HepG2 (cell line): Measurements from ENCODE around the gene HMGCS2. TPM values are rescaled to one million over a fixed set of nuclear protein-coding genes. Genes with fewer than 3 reads are reported as not detected.
A peak's percentile ranks its signal among the peaks of the same experiment; 100 is the strongest.

Experiments used
- ELF3 ChIP-seq: IDR thresholded peaks from 2 replicates; pipeline ENCODE4 v1.6.1; 2016; ENCODE audit warnings: missing genetic modification reagents, missing compliant biosample characterization
- FOXP1 ChIP-seq, 2 experiments: fragments of 450-650 bp in 1 of 2; IDR thresholded peaks; 2 replicates each; pipeline ENCODE4 v1.6.1; 2017 to 2018; ENCODE audit warnings: antibody characterized with exemption in 1 of 2
- FOXP4 ChIP-seq: sonication (generic); formaldehyde crosslinking; IDR thresholded peaks from 2 replicates; pipeline ENCODE4 v1.4.0; 2020; ENCODE audit warnings: missing genetic modification reagents
- KDM1A ChIP-seq: IDR thresholded peaks from 2 replicates; pipeline ENCODE4 v1.6.1; 2016; ENCODE audit warnings: missing compliant biosample characterization
- SOX13 ChIP-seq, 3 experiments: fragments of 450-650 bp in 1 of 3; sonication (generic) in 1 of 3; formaldehyde crosslinking in 1 of 3; IDR thresholded peaks in 2 of 3; conservative IDR thresholded peaks in 1 of 3; 2 replicates each; pipeline versions ENCODE4 v1.5.0 to v1.6.1; 2016 to 2020; ENCODE audit warnings: antibody characterized with exemption in 1 of 3, mild to moderate bottlenecking in 1 of 3, missing compliant biosample characterization in 1 of 3, missing genetic modification reagents in 1 of 3, moderate library complexity in 1 of 3
- ZNF317 ChIP-seq: sonication (generic); formaldehyde crosslinking; IDR thresholded peaks from 2 replicates; pipeline ENCODE4 v1.5.0; 2020; ENCODE audit warnings: mild to moderate bottlenecking, missing genetic modification reagents
- ZNF33A ChIP-seq: sonication (generic); formaldehyde crosslinking; IDR thresholded peaks from 2 replicates; pipeline ENCODE4 v1.5.1; 2020; ENCODE audit warnings: missing genetic modification reagents, mild to moderate bottlenecking, moderate library complexity, borderline replicate concordance
- polyA plus RNA-seq, 8 experiments: library from polyadenylated mRNA; depleted of rRNA in 3 of 8; stranded (reverse) in 7 of 8; unstranded in 1 of 8; fragments of >200 nt; fragmentation: Illumina TruSeq in 4 of 8; extraction: Trizol in 4 of 8; gene quantifications; 2 replicates each; pipeline versions ENCODE4 v1.2.1 to v1.2.3, GENCODE V29; 2011 to 2016; ENCODE audit warnings: low read depth in 4 of 8, missing spikeins in 1 of 8, mixed read lengths in 1 of 8; ENCODE audit not compliant: insufficient read depth in 1 of 8
- total RNA-seq, 5 experiments: library from RNA; depleted of rRNA; stranded (reverse); fragments of >200 nt; fragmentation: Illumina TruSeq; extraction: Trizol; gene quantifications; 2 replicates each; pipeline ENCODE4 v1.2.3, GENCODE V29; 2016; ENCODE audit warnings: low read depth in 1 of 5
- TF ChIP-seq, protein P1 (sequence below): sonication (generic); formaldehyde crosslinking; IDR thresholded peaks from 2 replicates; pipeline ENCODE4 v1.5.1; 2020; ENCODE audit warnings: mild to moderate bottlenecking, missing genetic modification reagents, borderline replicate concordance
- TF ChIP-seq, protein P2 (sequence below), 2 experiments: fragments of 450-650 bp in 1 of 2; sonication (generic) in 1 of 2; formaldehyde crosslinking in 1 of 2; IDR thresholded peaks; 2 replicates each; pipeline versions ENCODE4 v1.6.1 to v1.8.0; 2016 to 2022; ENCODE audit warnings: antibody characterized with exemption in 1 of 2, mild to moderate bottlenecking in 1 of 2, missing genetic modification reagents in 1 of 2

The HMGCS2 gene
- total and polyA plus RNA-seq, 2 of the 13 experiments (the other 11 are each of a cell fraction or from before 2014, with no cell fraction given) = 0.44 to 1.5 TPM

- TF ChIP-seq, protein P1, sequence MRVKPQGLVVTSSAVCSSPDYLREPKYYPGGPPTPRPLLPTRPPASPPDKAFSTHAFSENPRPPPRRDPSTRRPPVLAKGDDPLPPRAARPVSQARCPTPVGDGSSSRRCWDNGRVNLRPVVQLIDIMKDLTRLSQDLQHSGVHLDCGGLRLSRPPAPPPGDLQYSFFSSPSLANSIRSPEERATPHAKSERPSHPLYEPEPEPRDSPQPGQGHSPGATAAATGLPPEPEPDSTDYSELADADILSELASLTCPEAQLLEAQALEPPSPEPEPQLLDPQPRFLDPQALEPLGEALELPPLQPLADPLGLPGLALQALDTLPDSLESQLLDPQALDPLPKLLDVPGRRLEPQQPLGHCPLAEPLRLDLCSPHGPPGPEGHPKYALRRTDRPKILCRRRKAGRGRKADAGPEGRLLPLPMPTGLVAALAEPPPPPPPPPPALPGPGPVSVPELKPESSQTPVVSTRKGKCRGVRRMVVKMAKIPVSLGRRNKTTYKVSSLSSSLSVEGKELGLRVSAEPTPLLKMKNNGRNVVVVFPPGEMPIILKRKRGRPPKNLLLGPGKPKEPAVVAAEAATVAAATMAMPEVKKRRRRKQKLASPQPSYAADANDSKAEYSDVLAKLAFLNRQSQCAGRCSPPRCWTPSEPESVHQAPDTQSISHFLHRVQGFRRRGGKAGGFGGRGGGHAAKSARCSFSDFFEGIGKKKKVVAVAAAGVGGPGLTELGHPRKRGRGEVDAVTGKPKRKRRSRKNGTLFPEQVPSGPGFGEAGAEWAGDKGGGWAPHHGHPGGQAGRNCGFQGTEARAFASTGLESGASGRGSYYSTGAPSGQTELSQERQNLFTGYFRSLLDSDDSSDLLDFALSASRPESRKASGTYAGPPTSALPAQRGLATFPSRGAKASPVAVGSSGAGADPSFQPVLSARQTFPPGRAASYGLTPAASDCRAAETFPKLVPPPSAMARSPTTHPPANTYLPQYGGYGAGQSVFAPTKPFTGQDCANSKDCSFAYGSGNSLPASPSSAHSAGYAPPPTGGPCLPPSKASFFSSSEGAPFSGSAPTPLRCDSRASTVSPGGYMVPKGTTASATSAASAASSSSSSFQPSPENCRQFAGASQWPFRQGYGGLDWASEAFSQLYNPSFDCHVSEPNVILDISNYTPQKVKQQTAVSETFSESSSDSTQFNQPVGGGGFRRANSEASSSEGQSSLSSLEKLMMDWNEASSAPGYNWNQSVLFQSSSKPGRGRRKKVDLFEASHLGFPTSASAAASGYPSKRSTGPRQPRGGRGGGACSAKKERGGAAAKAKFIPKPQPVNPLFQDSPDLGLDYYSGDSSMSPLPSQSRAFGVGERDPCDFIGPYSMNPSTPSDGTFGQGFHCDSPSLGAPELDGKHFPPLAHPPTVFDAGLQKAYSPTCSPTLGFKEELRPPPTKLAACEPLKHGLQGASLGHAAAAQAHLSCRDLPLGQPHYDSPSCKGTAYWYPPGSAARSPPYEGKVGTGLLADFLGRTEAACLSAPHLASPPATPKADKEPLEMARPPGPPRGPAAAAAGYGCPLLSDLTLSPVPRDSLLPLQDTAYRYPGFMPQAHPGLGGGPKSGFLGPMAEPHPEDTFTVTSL (CRISPR knock-in tag) = peak; percentile 34; the same call in 1 of the 2 replicates
- TF ChIP-seq, protein P2, sequence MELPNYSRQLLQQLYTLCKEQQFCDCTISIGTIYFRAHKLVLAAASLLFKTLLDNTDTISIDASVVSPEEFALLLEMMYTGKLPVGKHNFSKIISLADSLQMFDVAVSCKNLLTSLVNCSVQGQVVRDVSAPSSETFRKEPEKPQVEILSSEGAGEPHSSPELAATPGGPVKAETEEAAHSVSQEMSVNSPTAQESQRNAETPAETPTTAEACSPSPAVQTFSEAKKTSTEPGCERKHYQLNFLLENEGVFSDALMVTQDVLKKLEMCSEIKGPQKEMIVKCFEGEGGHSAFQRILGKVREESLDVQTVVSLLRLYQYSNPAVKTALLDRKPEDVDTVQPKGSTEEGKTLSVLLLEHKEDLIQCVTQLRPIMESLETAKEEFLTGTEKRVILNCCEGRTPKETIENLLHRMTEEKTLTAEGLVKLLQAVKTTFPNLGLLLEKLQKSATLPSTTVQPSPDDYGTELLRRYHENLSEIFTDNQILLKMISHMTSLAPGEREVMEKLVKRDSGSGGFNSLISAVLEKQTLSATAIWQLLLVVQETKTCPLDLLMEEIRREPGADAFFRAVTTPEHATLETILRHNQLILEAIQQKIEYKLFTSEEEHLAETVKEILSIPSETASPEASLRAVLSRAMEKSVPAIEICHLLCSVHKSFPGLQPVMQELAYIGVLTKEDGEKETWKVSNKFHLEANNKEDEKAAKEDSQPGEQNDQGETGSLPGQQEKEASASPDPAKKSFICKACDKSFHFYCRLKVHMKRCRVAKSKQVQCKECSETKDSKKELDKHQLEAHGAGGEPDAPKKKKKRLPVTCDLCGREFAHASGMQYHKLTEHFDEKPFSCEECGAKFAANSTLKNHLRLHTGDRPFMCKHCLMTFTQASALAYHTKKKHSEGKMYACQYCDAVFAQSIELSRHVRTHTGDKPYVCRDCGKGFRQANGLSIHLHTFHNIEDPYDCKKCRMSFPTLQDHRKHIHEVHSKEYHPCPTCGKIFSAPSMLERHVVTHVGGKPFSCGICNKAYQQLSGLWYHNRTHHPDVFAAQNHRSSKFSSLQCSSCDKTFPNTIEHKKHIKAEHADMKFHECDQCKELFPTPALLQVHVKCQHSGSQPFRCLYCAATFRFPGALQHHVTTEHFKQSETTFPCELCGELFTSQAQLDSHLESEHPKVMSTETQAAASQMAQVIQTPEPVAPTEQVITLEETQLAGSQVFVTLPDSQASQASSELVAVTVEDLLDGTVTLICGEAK (IDR thresholded peaks at IDR 0.05) = no peak
- TF ChIP-seq, protein P2 (CRISPR knock-in tag; IDR thresholded peaks at IDR 0.05) = no peak
- TF ChIP-seq FOXP1 (IDR thresholded peaks at IDR 0.05) = no peak
- peak; percentile 56 for TF ChIP-seq FOXP1 (CRISPR knock-in tag; IDR thresholded peaks at IDR 0.05)
- TF ChIP-seq ZNF317 (CRISPR knock-in tag) = no peak
- TF ChIP-seq SOX13 (IDR thresholded peaks at IDR 0.05) = no peak
- TF ChIP-seq SOX13 (CRISPR knock-in tag; conservative IDR thresholded peaks at IDR 0.05 in 1 of 2, IDR thresholded peaks at IDR 0.05 in 1 of 2) = peak in 1 of 2 experiments; percentile 66; a peak in 2 of 4 replicates
- TF ChIP-seq KDM1A (CRISPR knock-in tag) = no peak
- no peak for TF ChIP-seq ZNF33A (CRISPR knock-in tag)
- peak; percentile 58; the same call in 1 of the 2 replicates for TF ChIP-seq FOXP4 (CRISPR knock-in tag)
- 0 out of 2 replicates have a peak, but pooled peaks have one; percentile 34 for TF ChIP-seq ELF3 (CRISPR knock-in tag)
These were observed 21.9 kb upstream of the HMGCS2 start (continued) for GRCh38 chr1:119790451-119791198.
